Measurements from ENCODE around the gene LAMA4.

GRCh38 chr6:112179631-112180030 lies 74.7 kb downstream of the LAMA4 start:
- no peak for TF ChIP-seq GABPB1 (CRISPR knock-in tag; IDR thresholded peaks at IDR 0.05)
- no peak for TF ChIP-seq CBX5 (CRISPR knock-in tag; IDR thresholded peaks at IDR 0.05; ENCODE audit: borderline replicate concordance)
- no peak for TF ChIP-seq CSRNP2 (CRISPR knock-in tag; conservative IDR thresholded peaks at IDR 0.05; ENCODE audit: low read depth)
- TF ChIP-seq ARID3A (IDR thresholded peaks at IDR 0.05; ENCODE audit: low read depth, low read length) = no peak
